ENCODE data around the gene HNRNPCL2.
"Not testable (repeated sequence)": the region's sequence is repeated elsewhere in the genome, so short reads cannot be mapped to it uniquely, and the experiment has no call there.

Gene HNRNPCL2

GRCh38 chr1:13116754-13117153 lies at the start of gene HNRNPCL2:
Gene HNRNPCL2, minus strand, starts transcription at chr1:13116854. Its CDS starts 454 bp downstream, at chr1:13116400.
- DNase-seq (ENCODE audit: low spot score); H3K27ac Mint-ChIP-seq; H3K4me1 Mint-ChIP-seq (ENCODE audit: low read depth); H3K9me3 Mint-ChIP-seq; H3K4me3 Mint-ChIP-seq; H3K36me3 Mint-ChIP-seq (ENCODE audit: low read depth); H3K27me3 Mint-ChIP-seq (ENCODE audit: low read depth): not testable (repeated sequence)

GRCh38 chr1:13165531-13165930 lies 48.9 kb upstream of the HNRNPCL2 start, which contains the start of gene HNRNPCL4:
Gene HNRNPCL4, minus strand, starts transcription at chr1:13165631. Its CDS starts 164 bp downstream, at chr1:13165467.
- not testable (repeated sequence) for H3K9me3 Mint-ChIP-seq; DNase-seq (ENCODE audit: low spot score); H3K36me3 Mint-ChIP-seq (ENCODE audit: low read depth); H3K27ac Mint-ChIP-seq; H3K4me3 Mint-ChIP-seq; H3K4me1 Mint-ChIP-seq (ENCODE audit: low read depth); H3K27me3 Mint-ChIP-seq (ENCODE audit: low read depth)

GRCh38 chr1:13155909-13156308 lies 39.3 kb upstream of the HNRNPCL2 start, which contains the start of gene PRAMEF26:
Gene PRAMEF26, minus strand, starts transcription at chr1:13156009. Its CDS starts 2,914 bp downstream, at chr1:13153095.
- not testable (repeated sequence) for H3K9me3 Mint-ChIP-seq; H3K4me3 Mint-ChIP-seq; H3K27ac Mint-ChIP-seq; DNase-seq (ENCODE audit: low spot score); H3K27me3 Mint-ChIP-seq (ENCODE audit: low read depth); H3K4me1 Mint-ChIP-seq (ENCODE audit: low read depth); H3K36me3 Mint-ChIP-seq (ENCODE audit: low read depth)

- not testable (repeated sequence) for H3K27me3 Mint-ChIP-seq (ENCODE audit: low read depth)
Observed at GRCh38 chr1:13070474-13070873, 46.2 kb downstream of the HNRNPCL2 start, which contains the start of gene PRAMEF25. Gene PRAMEF25, plus strand, starts transcription at chr1:13070774. Its CDS starts 2,920 bp downstream, at chr1:13073694.

More at GRCh38 chr1:13070474-13070873, 46.2 kb downstream of the HNRNPCL2 start, which contains the start of gene PRAMEF25:
- H3K36me3 Mint-ChIP-seq (ENCODE audit: low read depth); H3K27ac Mint-ChIP-seq; H3K4me1 Mint-ChIP-seq (ENCODE audit: low read depth); H3K9me3 Mint-ChIP-seq; H3K4me3 Mint-ChIP-seq; DNase-seq (ENCODE audit: low spot score): not testable (repeated sequence)
